GM12878 (cell line): Measurements from ENCODE around the gene SPATS2L. TPM values are rescaled to one million over a fixed set of nuclear protein-coding genes. Genes with fewer than 3 reads are reported as not detected.

Experiments
- ATAC-seq: fragments of 200-7000 bp; cut with Tn5 transposase; 3 replicates; pipeline ENCODE4 v1.9.1; 2020; ENCODE audit warnings: mild to moderate bottlenecking, moderate library complexity
- BruUV-seq: library from RNA; stranded (reverse); fragments of 400-500 nt; replicated peaks from 2 replicates; lab custom pipeline; 2021; lab: Mats Ljungman, UMichigan
- CTCF ChIA-PET: fragments of 300-600 bp; sonication (Branson Sonifier 250); formaldehyde crosslinking; extraction: SDS; loops from one replicate; lab custom pipeline; 2021; ENCODE audit warnings: inconsistent platforms; lab: Yijun Ruan, JAX
- POLR2A ChIA-PET: fragments of 350-600 bp; formaldehyde crosslinking; extraction: SDS; loops from one replicate; lab custom pipeline; 2021; ENCODE audit warnings: inconsistent platforms; lab: Charles Lee
- RAD21 ChIA-PET: fragments of 300-600 bp; sonication (Branson Sonifier 250); formaldehyde crosslinking; loops from one replicate; lab custom pipeline; 2023; ENCODE audit warnings: antibody characterized with exemption; ENCODE audit not compliant: unreplicated experiment; lab: Charles Lee
- SMC1A ChIA-PET: fragments of 300-600 bp; sonication (Branson Sonifier 250); formaldehyde crosslinking; loops from one replicate; lab custom pipeline; 2023; ENCODE audit not compliant: unreplicated experiment, uncharacterized antibody; lab: Charles Lee
- DNase-seq: peaks from one replicate; pipeline ENCODE4 v3.0.0-alpha.2; 2011; ENCODE audit warnings: low read depth, low spot score
- FAIRE-seq: peaks from 3 replicates; lab custom pipeline; 2011; peaks lifted over from hg19 to GRCh38; lab: Jason Lieb, UNC
- H2AFZ ChIP-seq: 2 replicates; pipeline ENCODE4 v1.6.0; 2011; ENCODE audit warnings: low read depth, low read length, control low read depth; ENCODE audit not compliant: control insufficient read depth
- H3K27ac ChIP-seq: 2 replicates; pipeline ENCODE4 v1.5.1; 2011; ENCODE audit warnings: control low read depth; ENCODE audit not compliant: control insufficient read depth, insufficient read depth
- H3K27me3 ChIP-seq, 2 experiments: replicated peaks in 1 of 2; 2 replicates each; pipeline versions ENCODE4 v1.6.0 to v1.6.1; 2011; ENCODE audit warnings: low read length in 1 of 2; ENCODE audit not compliant: control insufficient read depth in 2 of 2, insufficient read depth in 2 of 2
- H3K36me3 ChIP-seq, 2 experiments: 2 replicates each; pipeline ENCODE4 v1.5.1; 2011; ENCODE audit warnings: low read length in 1 of 2; ENCODE audit not compliant: control insufficient read depth in 2 of 2, insufficient read depth in 2 of 2
- H3K4me1 ChIP-seq: 2 replicates; pipeline ENCODE4 v1.6.1; 2011; ENCODE audit warnings: mild to moderate bottlenecking, low read length, moderate library complexity, mixed read lengths; ENCODE audit not compliant: control insufficient read depth, insufficient read depth
- H3K4me2 ChIP-seq: 2 replicates; pipeline ENCODE4 v1.6.0; 2011; ENCODE audit warnings: control low read depth; ENCODE audit not compliant: control insufficient read depth, insufficient read depth
- H3K4me3 ChIP-seq: fragments of 200-600 bp; sonication (generic); 2 replicates; pipeline ENCODE4 v1.5.1; 2016
- H3K79me2 ChIP-seq: 2 replicates; pipeline ENCODE4 v1.6.0; 2011; ENCODE audit warnings: low read length; ENCODE audit not compliant: control insufficient read depth, insufficient read depth
- H3K9ac ChIP-seq: 2 replicates; pipeline ENCODE4 v1.8.0; 2011; ENCODE audit warnings: low read length, control low read depth, mixed read lengths; ENCODE audit not compliant: control insufficient read depth, insufficient read depth
- H3K9me3 ChIP-seq: replicated peaks from 3 replicates; pipeline ENCODE4 v1.5.1; 2011; ENCODE audit warnings: mild to moderate bottlenecking, low read length; ENCODE audit not compliant: control insufficient read depth, insufficient read depth
- H4K20me1 ChIP-seq: 2 replicates; pipeline ENCODE4 v1.6.0; 2011; ENCODE audit not compliant: control insufficient read depth, insufficient read depth
- ATF2 ChIP-seq: IDR thresholded peaks from 2 replicates; pipeline ENCODE4 v1.6.1; 2012; ENCODE audit warnings: low read length, inconsistent platforms
- ATF3 ChIP-seq: IDR thresholded peaks from 2 replicates; pipeline ENCODE4 v1.6.1; 2011; ENCODE audit warnings: low read depth, mild to moderate bottlenecking, low read length, moderate library complexity, borderline replicate concordance; ENCODE audit errors: extremely low read depth
- ATF7 ChIP-seq: fragments of 450-650 bp; IDR thresholded peaks from 2 replicates; pipeline ENCODE4 v1.6.1; 2016; ENCODE audit warnings: low read depth, mild to moderate bottlenecking
- CBX5 ChIP-seq: sonication (generic); IDR thresholded peaks from 2 replicates; pipeline ENCODE4 v1.6.1; 2016; ENCODE audit warnings: low read depth, moderate library complexity, mild to moderate bottlenecking, inconsistent platforms
- CHD4 ChIP-seq: fragments of 200-600 bp; sonication (generic); IDR thresholded peaks from 2 replicates; pipeline ENCODE4 v1.6.1; 2016; ENCODE audit warnings: mild to moderate bottlenecking
- HCFC1 ChIP-seq: fragments of 150-350 bp; IDR thresholded peaks from 2 replicates; pipeline ENCODE4 v1.6.1; 2014; ENCODE audit warnings: low read length
- HDAC6 ChIP-seq: fragments of 200-600 bp; sonication (generic); IDR thresholded peaks from one replicate; pipeline ENCODE4 v1.8.0; 2017; ENCODE audit warnings: antibody characterized with exemption; ENCODE audit not compliant: unreplicated experiment
- NFYB ChIP-seq: IDR thresholded peaks from 2 replicates; pipeline ENCODE4 v1.6.1; 2011; ENCODE audit warnings: low read depth, mild to moderate bottlenecking, low read length, improper control_type of control experiment, moderate library complexity; ENCODE audit not compliant: insufficient read depth
- PAX8 ChIP-seq: fragments of 450-650 bp; IDR thresholded peaks from 2 replicates; pipeline ENCODE4 v1.6.1; 2017; ENCODE audit warnings: mild to moderate bottlenecking, moderate library complexity
- PBX3 ChIP-seq: IDR thresholded peaks from 2 replicates; pipeline ENCODE4 v1.6.1; 2011; ENCODE audit warnings: mild to moderate bottlenecking, low read depth, low read length, moderate library complexity; ENCODE audit not compliant: insufficient replicate concordance
- PRDM15 ChIP-seq: fragments of 450-650 bp; formaldehyde crosslinking; IDR thresholded peaks from 2 replicates; pipeline ENCODE4 v1.4.0; 2020; ENCODE audit warnings: mild to moderate bottlenecking, moderate library complexity
- RB1 ChIP-seq: fragments of 450-650 bp; formaldehyde crosslinking; IDR thresholded peaks from 2 replicates; pipeline ENCODE4 v1.6.1; 2017; ENCODE audit warnings: mild to moderate bottlenecking, borderline replicate concordance
- ZNF384 ChIP-seq: IDR thresholded peaks from 2 replicates; pipeline ENCODE4 v1.6.1; 2012; ENCODE audit warnings: low read depth, mild to moderate bottlenecking, low read length, improper control_type of control experiment, borderline replicate concordance
- ZZZ3 ChIP-seq: IDR thresholded peaks from 2 replicates; pipeline ENCODE4 v1.6.1; 2011; ENCODE audit warnings: low read depth; ENCODE audit not compliant: control insufficient read depth, insufficient read length
- WGBS: methylation state at CpG from one replicate; pipeline ENCODE4 v1.1.6; 2016; ENCODE audit warnings: low lambda C conversion rate; ENCODE audit not compliant: insufficient replicate concordance, insufficient coverage; ENCODE audit errors: missing lambda C conversion rate; 5-methylcytosine and 5-hydroxymethylcytosine counted together
- in situ Hi-C: fragments of 300-500 bp; cut with MboI; formaldehyde crosslinking; loops from 9 replicates; pipeline ENCODE4 v1.14.3; 2018; ENCODE audit warnings: mixed read lengths
- intact Hi-C: fragments of 100-400 bp; cut with micrococcal nuclease; formaldehyde crosslinking; loops from one replicate; pipeline ENCODE4 v1.14.2; 2022; ENCODE audit not compliant: unreplicated experiment
- polyA plus RNA-seq, 11 experiments: library from polyadenylated mRNA; depleted of rRNA in 4 of 11; unstranded in 6 of 11; stranded (reverse) in 5 of 11; fragments of >200 nt; fragmentation: Nextera tagmentation in 4 of 11; fragmentation: Illumina TruSeq in 1 of 11; extraction: Ambion mirVana in 4 of 11; extraction: Trizol in 1 of 11; gene quantifications; 1 replicate in 1 of 11; 2 replicates in 10 of 11; pipeline versions ENCODE4 v1.2.1 to v1.2.3, GENCODE V29; 2011 to 2016; ENCODE audit warnings: inconsistent platforms in 2 of 11, missing spikeins in 2 of 11, low read depth in 1 of 11
- total RNA-seq, 4 experiments: library from RNA; depleted of rRNA in 3 of 4; stranded (reverse); fragments of >200 nt in 3 of 4; fragmentation: Illumina TruSeq in 1 of 4; extraction: Trizol in 1 of 4; gene quantifications; 2 replicates each; pipeline versions ENCODE4 v1.2.1 to v1.2.3, GENCODE V29; 2013 to 2021

SPATS2L gene
- total and polyA plus RNA-seq, 10 of the 15 experiments (the other 5 are each of a cell fraction or from before 2014, with no cell fraction given) = 5.2 to 30.0 (median 20.1) TPM

- no peak overlapping the region for H3K27ac ChIP-seq
- no peak overlapping the region for H3K9ac ChIP-seq
- FAIRE-seq (no peak), ATAC-seq (no peak), DNase-seq (no peak)
- H4K20me1 ChIP-seq = no peaks in the 10 kb centered on the region
- in situ Hi-C loops (no loop called here), intact Hi-C loops (no loop called here)
- no peaks in the 10 kb centered on the region for H3K4me1 ChIP-seq
- 41% methylated on average over 5 of the region's 5 CpGs for WGBS
- no peaks in the 10 kb centered on the region; a peak in 2 of 4 replicates for H3K27me3 ChIP-seq
- no peak overlapping the region for H3K4me3 ChIP-seq
- BruUV-seq = no TSS peak
- RAD21 ChIA-PET = no interaction called here
- POLR2A ChIA-PET = no interaction called here
- no peak for TF ChIP-seq PBX3
- no peak for TF ChIP-seq NFYB
- TF ChIP-seq ZNF384 = no peak
- TF ChIP-seq PAX8 = no peak
- no peak for TF ChIP-seq PRDM15
- no peak for TF ChIP-seq ATF7
- TF ChIP-seq CBX5 = no peak
- TF ChIP-seq HCFC1 = no peak
- TF ChIP-seq ATF2 = no peak
- no peak for TF ChIP-seq ATF3
- no peak for TF ChIP-seq ZZZ3
- TF ChIP-seq HDAC6 = no peak
- TF ChIP-seq CHD4 = no peak
- no peak for TF ChIP-seq RB1
- no peaks in the 10 kb centered on the region for H3K9me3 ChIP-seq
- CTCF ChIA-PET = no interaction called here
- no peak overlapping the region for H2AFZ ChIP-seq
- H3K36me3 ChIP-seq = no peaks in the 10 kb centered on the region
- SMC1A ChIA-PET = no interaction called here
- H3K4me2 ChIP-seq = no peak overlapping the region
- no peaks in the 10 kb centered on the region for H3K79me2 ChIP-seq
Measured at GRCh38 chr2:200288670-200289429, 17.6 kb upstream of the SPATS2L start.
